WTC11 (cell line): ENCODE results near the gene RELT. TPM values are rescaled to one million over a fixed set of nuclear protein-coding genes. Genes with fewer than 3 reads are reported as not detected.

Experiments used
- ATAC-seq: fragments of 200-7000 bp; cut with Tn5 transposase; 2 replicates; pipeline ENCODE4 v1.10.0; 2021; ENCODE audit warnings: mild to moderate bottlenecking, moderate library complexity
- CTCF ChIA-PET: fragments of 300-600 bp; sonication (Branson Sonifier 250); formaldehyde crosslinking; loops from one replicate; lab custom pipeline; 2021; ENCODE audit warnings: antibody characterized with exemption; lab: Charles Lee
- POLR2A ChIA-PET: fragments of 350-600 bp; sonication (Branson Sonifier 250); formaldehyde crosslinking; loops from one replicate; lab custom pipeline; 2021; ENCODE audit warnings: antibody characterized with exemption; lab: Charles Lee
- DNase-seq: peaks from one replicate; pipeline ENCODE4 v3.0.0; 2021; ENCODE audit warnings: low spot score
- H3K27ac Mint-ChIP-seq: 2 replicates; pipeline ENCODE4 v1.8.0; 2021; ENCODE audit warnings: mixed read lengths
- H3K27me3 Mint-ChIP-seq: 2 replicates; pipeline ENCODE4 v1.8.0; 2021; ENCODE audit warnings: low read depth, mild to moderate bottlenecking, moderate library complexity, mixed read lengths
- H3K36me3 Mint-ChIP-seq: 2 replicates; pipeline ENCODE4 v1.8.0; 2021; ENCODE audit warnings: mixed read lengths
- H3K4me1 Mint-ChIP-seq: 2 replicates; pipeline ENCODE4 v1.8.0; 2022; ENCODE audit warnings: mixed read lengths
- H3K4me3 Mint-ChIP-seq: 2 replicates; pipeline ENCODE4 v1.8.0; 2021; ENCODE audit warnings: mild to moderate bottlenecking, moderate library complexity, mixed read lengths
- H3K9me3 Mint-ChIP-seq: 2 replicates; pipeline ENCODE4 v1.8.0; 2021; ENCODE audit warnings: mixed read lengths
- AR ChIP-seq: fragments of 250-450 bp; sonication (Bioruptor Pico); IDR thresholded peaks from 2 replicates; pipeline ENCODE4 v1.9.0; 2021; ENCODE audit warnings: mild to moderate bottlenecking
- ATF6 ChIP-seq: sonication (generic); formaldehyde crosslinking; IDR thresholded peaks from 2 replicates; pipeline ENCODE4 v1.8.1; 2023; ENCODE audit warnings: mild to moderate bottlenecking, missing genetic modification reagents
- CBFB ChIP-seq: sonication (generic); formaldehyde crosslinking; IDR thresholded peaks from 2 replicates; pipeline ENCODE4 v1.8.1; 2022; ENCODE audit warnings: mild to moderate bottlenecking, low read depth, missing genetic modification reagents
- E2F4 ChIP-seq: sonication (generic); formaldehyde crosslinking; IDR thresholded peaks from 2 replicates; pipeline ENCODE4 v1.8.1; 2022; ENCODE audit warnings: low read depth, mild to moderate bottlenecking, moderate library complexity, missing genetic modification reagents, borderline replicate concordance
- NFATC4 ChIP-seq: fragments of 250-450 bp; sonication (Bioruptor Pico); IDR thresholded peaks from 2 replicates; pipeline ENCODE4 v1.9.0; 2021; ENCODE audit warnings: mild to moderate bottlenecking
- NR1H2 ChIP-seq: sonication (generic); formaldehyde crosslinking; IDR thresholded peaks from 2 replicates; pipeline ENCODE4 v1.9.0; 2021; ENCODE audit warnings: mild to moderate bottlenecking, moderate library complexity, missing genetic modification reagents
- PRDM15 ChIP-seq: sonication (generic); formaldehyde crosslinking; IDR thresholded peaks from 2 replicates; pipeline ENCODE4 v1.8.0; 2022; ENCODE audit warnings: missing genetic modification reagents
- PREB ChIP-seq: sonication (generic); formaldehyde crosslinking; IDR thresholded peaks from 2 replicates; pipeline ENCODE4 v1.8.1; 2022; ENCODE audit warnings: mild to moderate bottlenecking, missing genetic modification reagents, moderate library complexity, borderline replicate concordance
- SMAD4 ChIP-seq: sonication (generic); formaldehyde crosslinking; IDR thresholded peaks from 2 replicates; pipeline ENCODE4 v1.8.0; 2022; ENCODE audit warnings: mild to moderate bottlenecking, missing genetic modification reagents
- TEAD1 ChIP-seq: sonication (generic); formaldehyde crosslinking; IDR thresholded peaks from 2 replicates; pipeline ENCODE4 v1.8.0; 2022; ENCODE audit warnings: mild to moderate bottlenecking, missing genetic modification reagents
- ZNF232 ChIP-seq: sonication (generic); formaldehyde crosslinking; IDR thresholded peaks from 2 replicates; pipeline ENCODE4 v1.8.0; 2022; ENCODE audit warnings: mild to moderate bottlenecking, missing genetic modification reagents
- ZNF423 ChIP-seq: fragments of 250-450 bp; sonication (Bioruptor Pico); IDR thresholded peaks from 2 replicates; pipeline ENCODE4 v2.1.2; 2022; ENCODE audit warnings: mild to moderate bottlenecking, moderate library complexity
- ZNF425 ChIP-seq: fragments of 250-450 bp; sonication (Bioruptor Pico); conservative IDR thresholded peaks from 2 replicates; pipeline ENCODE4 v1.9.0; 2021; ENCODE audit warnings: mild to moderate bottlenecking
- ZNF671 ChIP-seq: fragments of 250-450 bp; sonication (Bioruptor Pico); IDR thresholded peaks from 2 replicates; pipeline ENCODE4 v1.8.0; 2021; ENCODE audit warnings: mild to moderate bottlenecking
- total RNA-seq: library from RNA; stranded (reverse); gene quantifications from 3 replicates; pipeline ENCODE4 v1.2.3, GENCODE V29; 2021

Gene RELT
- total RNA-seq, 1 experiment from 2014 or later: 6.7 TPM

- H3K4me3 Mint-ChIP-seq: no peak overlapping the region
- no peaks in the 10 kb centered on the region for H3K36me3 Mint-ChIP-seq
- no peak for DNase-seq
- H3K9me3 Mint-ChIP-seq: no peaks in the 10 kb centered on the region
- peaks cover 7% of the 10 kb centered on the region for H3K27me3 Mint-ChIP-seq
- H3K27ac Mint-ChIP-seq: no peak overlapping the region
- no peak for ATAC-seq
- ChIA-PET CTCF (interaction anchor here (1.0 to 1.4 kb wide), 2 partner anchors 16 to 26 kb away, joined by 3 to 4 read pairs; no protein-coding TSS in a partner anchor), POLR2A (no interaction called here)
- TF ChIP-seq AR (no peak), PREB (CRISPR knock-in tag) (no peak), TEAD1 (no peak), PRDM15 (CRISPR knock-in tag) (no peak), SMAD4 (no peak), NFATC4 (no peak), ZNF423 (CRISPR knock-in tag) (no peak)
- peaks cover 3% of the 10 kb centered on the region for H3K4me1 Mint-ChIP-seq
Observed at GRCh38 chr11:73366953-73367352, 9.2 kb upstream of the RELT start.

GRCh38 chr11:73367482-73368024, 8.6 kb upstream of the RELT start:
- ChIA-PET CTCF (interaction anchor here (0.7 to 1.4 kb wide), 2 partner anchors 26 to 150 kb away, joined by 3 read pairs; no protein-coding TSS in a partner anchor), POLR2A (no interaction called here)
- no peaks in the 10 kb centered on the region for H3K36me3 Mint-ChIP-seq
- no peak overlapping the region for H3K27ac Mint-ChIP-seq
- no peaks in the 10 kb centered on the region for H3K9me3 Mint-ChIP-seq
- no peak overlapping the region for H3K4me3 Mint-ChIP-seq
- peaks cover 2% of the 10 kb centered on the region for H3K4me1 Mint-ChIP-seq
- ATAC-seq (no peak), DNase-seq (no peak)
- H3K27me3 Mint-ChIP-seq: peaks cover 4% of the 10 kb centered on the region
- TF ChIP-seq ZNF232 (CRISPR knock-in tag): no peak
- TF ChIP-seq CBFB (CRISPR knock-in tag): no peak
- no peak for TF ChIP-seq ZNF425 (CRISPR knock-in tag)
- TF ChIP-seq E2F4: no peak
- no peak for TF ChIP-seq ATF6 (CRISPR knock-in tag)
- no peak for TF ChIP-seq ZNF671 (CRISPR knock-in tag)
- no peak for TF ChIP-seq AR
- no peak for TF ChIP-seq NR1H2 (CRISPR knock-in tag)
